Peyer's patch (tissue), 4 donors: ENCODE data around the gene NDUFB10. TPM values are rescaled to one million over a fixed set of nuclear protein-coding genes. Genes with fewer than 3 reads are reported as not detected.
"Not testable (repeated sequence)": the region's sequence is repeated elsewhere in the genome, so short reads cannot be mapped to it uniquely, and the experiment has no call there.

Experiments used
- DNase-seq, 3 donors: peaks; one replicate each; pipeline ENCODE4 v3.0.0-alpha.2; 2017 to 2019
- H3K27ac ChIP-seq, 4 donors: fragments of 200-600 bp; sonication (generic); one replicate each; pipeline ENCODE4 v1.5.1; 2016 to 2019
- H3K27me3 ChIP-seq, 2 donors: fragments of 200-600 bp; sonication (generic); one replicate each; pipeline ENCODE4 v1.5.1; 2019
- H3K36me3 ChIP-seq, 3 donors: fragments of 200-600 bp; sonication (generic); one replicate each; pipeline ENCODE4 v1.5.1; 2016 to 2019
- H3K4me1 ChIP-seq, 4 donors: fragments of 200-600 bp; sonication (generic); one replicate each; pipeline ENCODE4 v1.5.1; 2016 to 2019
- H3K4me3 ChIP-seq, 4 donors: fragments of 200-600 bp; sonication (generic); 1 replicate in 3 of 4; 2 replicates in 1 of 4; pipeline ENCODE4 v1.5.1; 2016 to 2019; ENCODE audit warnings: mild to moderate bottlenecking in 1 of 4
- H3K9me3 ChIP-seq, 4 donors: fragments of 200-600 bp; sonication (generic); one replicate each; pipeline ENCODE4 v1.5.1; 2016 to 2019; ENCODE audit warnings: mild to moderate bottlenecking in 1 of 4
- POLR2A ChIP-seq, 2 donors: fragments of 450-650 bp; IDR thresholded peaks; one replicate each; pipeline ENCODE4 v1.5.1; 2017; ENCODE audit warnings: antibody characterized with exemption in 2 of 2, mild to moderate bottlenecking in 2 of 2, moderate library complexity in 2 of 2
- total RNA-seq, 4 donors: library from RNA; depleted of rRNA; stranded (reverse); fragments of >200 nt; gene quantifications; one replicate each; pipeline ENCODE4 v1.1.0, GENCODE V29; 2016
- TF ChIP-seq, protein P1 (sequence below), 6 experiments: fragments of 450-650 bp in 4 of 6; fragments of 200-600 bp in 2 of 6; sonication (generic) in 1 of 6; IDR thresholded peaks; one replicate each; pipeline ENCODE4 v1.5.1; 2017 to 2019; ENCODE audit warnings: antibody characterized with exemption in 6 of 6, mild to moderate bottlenecking in 3 of 6, moderate library complexity in 1 of 6

NDUFB10 gene
- total RNA-seq, 4 donors from 2014 or later = 55.3 to 373 (median 236) TPM

- DNase-seq = no peak
- Histone ChIP-seq H3K36me3 (peaks cover 0 to 32% (median 0%) of the 10 kb centered on the region in 3 donors), H3K27me3 (no peaks in the 10 kb centered on the region), H3K27ac (no peak overlapping the region), H3K4me3 (no peak overlapping the region), H3K4me1 (peaks cover 5 to 33% (median 15%) of the 10 kb centered on the region in 4 donors), H3K9me3 (no peaks in the 10 kb centered on the region)
- no peak for TF ChIP-seq POLR2A (IDR thresholded peaks at IDR 0.05)
- TF ChIP-seq, protein P1, sequence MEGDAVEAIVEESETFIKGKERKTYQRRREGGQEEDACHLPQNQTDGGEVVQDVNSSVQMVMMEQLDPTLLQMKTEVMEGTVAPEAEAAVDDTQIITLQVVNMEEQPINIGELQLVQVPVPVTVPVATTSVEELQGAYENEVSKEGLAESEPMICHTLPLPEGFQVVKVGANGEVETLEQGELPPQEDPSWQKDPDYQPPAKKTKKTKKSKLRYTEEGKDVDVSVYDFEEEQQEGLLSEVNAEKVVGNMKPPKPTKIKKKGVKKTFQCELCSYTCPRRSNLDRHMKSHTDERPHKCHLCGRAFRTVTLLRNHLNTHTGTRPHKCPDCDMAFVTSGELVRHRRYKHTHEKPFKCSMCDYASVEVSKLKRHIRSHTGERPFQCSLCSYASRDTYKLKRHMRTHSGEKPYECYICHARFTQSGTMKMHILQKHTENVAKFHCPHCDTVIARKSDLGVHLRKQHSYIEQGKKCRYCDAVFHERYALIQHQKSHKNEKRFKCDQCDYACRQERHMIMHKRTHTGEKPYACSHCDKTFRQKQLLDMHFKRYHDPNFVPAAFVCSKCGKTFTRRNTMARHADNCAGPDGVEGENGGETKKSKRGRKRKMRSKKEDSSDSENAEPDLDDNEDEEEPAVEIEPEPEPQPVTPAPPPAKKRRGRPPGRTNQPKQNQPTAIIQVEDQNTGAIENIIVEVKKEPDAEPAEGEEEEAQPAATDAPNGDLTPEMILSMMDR (IDR thresholded peaks at IDR 0.05) = no peak
Measured at GRCh38 chr16:1938316-1938715, 21.0 kb upstream of the NDUFB10 start.

DNA sequence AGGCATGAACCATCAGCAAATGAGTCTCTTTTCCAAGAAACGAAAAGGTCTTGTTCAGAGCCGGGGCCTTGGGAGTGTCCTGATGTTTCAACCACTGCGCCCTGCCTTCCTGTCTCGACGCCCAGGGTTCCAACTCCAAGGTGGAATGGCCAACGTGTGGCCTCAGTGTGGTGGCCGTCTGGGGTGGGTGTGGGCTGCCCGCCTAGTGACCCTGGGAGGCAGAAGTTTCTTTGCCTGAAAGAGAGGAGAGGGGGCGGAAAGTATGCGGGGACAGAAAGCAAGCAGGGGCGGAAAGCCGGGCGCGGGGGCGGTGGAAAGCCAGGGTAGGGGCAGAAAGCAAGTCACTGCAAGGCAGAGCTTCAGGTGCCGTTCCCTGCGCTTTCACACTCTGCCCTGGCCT is 20.4 kb upstream of the NDUFB10 start:
- no peaks in the 10 kb centered on the region for H3K27me3 ChIP-seq
- H3K4me3 ChIP-seq = no peak overlapping the region
- TF ChIP-seq, protein P1 (IDR thresholded peaks at IDR 0.05) = no peak
- TF ChIP-seq POLR2A (IDR thresholded peaks at IDR 0.05) = no peak
- no peaks in the 10 kb centered on the region for H3K9me3 ChIP-seq
- peaks cover 5 to 37% (median 15%) of the 10 kb centered on the region in 4 donors for H3K4me1 ChIP-seq
- peaks cover 0 to 32% (median 0%) of the 10 kb centered on the region in 3 donors for H3K36me3 ChIP-seq
- DNase-seq = no peak
- H3K27ac ChIP-seq = no peak overlapping the region

GRCh38 chr16:1939833-1940232 is 19.5 kb upstream of the NDUFB10 start:
- peaks cover 0 to 32% (median 0%) of the 10 kb centered on the region in 3 donors for H3K36me3 ChIP-seq
- H3K27ac ChIP-seq = peak overlapping the region in 2 of 4 donors; percentile 76 to 81
- not testable (repeated sequence) for H3K9me3 ChIP-seq, H3K4me3 ChIP-seq, DNase-seq, H3K27me3 ChIP-seq
- H3K4me1 ChIP-seq = peaks cover 5 to 37% (median 15%) of the 10 kb centered on the region in 4 donors

- peak overlapping the region in 2 of 4 donors; percentile 77 to 78 for H3K4me3 ChIP-seq
- H3K27me3 ChIP-seq = no peaks in the 10 kb centered on the region
- peak; percentile 43 to 75 (median 68) for DNase-seq
- peaks cover 0 to 32% (median 0%) of the 10 kb centered on the region in 3 donors for H3K36me3 ChIP-seq
- H3K4me1 ChIP-seq = peaks cover 5 to 37% (median 15%) of the 10 kb centered on the region in 4 donors
- TF ChIP-seq, protein P1 (IDR thresholded peaks at IDR 0.05) = no peak
- peak in 1 of 2 donors; percentile 29 for TF ChIP-seq POLR2A (IDR thresholded peaks at IDR 0.05)
- no peaks in the 10 kb centered on the region for H3K9me3 ChIP-seq
- peak overlapping the region; percentile 30 to 81 (median 67) for H3K27ac ChIP-seq
Measured at GRCh38 chr16:1940273-1941161, 18.8 kb upstream of the NDUFB10 start.

GRCh38 chr16:1941162-1942046 is 17.9 kb upstream of the NDUFB10 start:
- no peaks in the 10 kb centered on the region for H3K9me3 ChIP-seq
- peak overlapping the region in 2 of 4 donors; percentile 77 to 78 for H3K4me3 ChIP-seq
- H3K36me3 ChIP-seq = peaks cover 0 to 32% (median 0%) of the 10 kb centered on the region in 3 donors
- H3K4me1 ChIP-seq = peaks cover 5 to 37% (median 15%) of the 10 kb centered on the region in 4 donors
- peak overlapping the region; percentile 30 to 81 (median 78) for H3K27ac ChIP-seq
- DNase-seq = no peak
- TF ChIP-seq, protein P1 (IDR thresholded peaks at IDR 0.05) = no peak
- no peak for TF ChIP-seq POLR2A (IDR thresholded peaks at IDR 0.05)
- no peaks in the 10 kb centered on the region for H3K27me3 ChIP-seq
